ENCODE data around the gene TSPYL6. TPM values are rescaled to one million over a fixed set of nuclear protein-coding genes. Genes with fewer than 3 reads are reported as not detected.
"Not testable (repeated sequence)": the region's sequence is repeated elsewhere in the genome, so short reads cannot be mapped to it uniquely, and the experiment has no call there.

The TSPYL6 gene
- total RNA-seq, 2 donors from 2014 or later, result not detected

DNA sequence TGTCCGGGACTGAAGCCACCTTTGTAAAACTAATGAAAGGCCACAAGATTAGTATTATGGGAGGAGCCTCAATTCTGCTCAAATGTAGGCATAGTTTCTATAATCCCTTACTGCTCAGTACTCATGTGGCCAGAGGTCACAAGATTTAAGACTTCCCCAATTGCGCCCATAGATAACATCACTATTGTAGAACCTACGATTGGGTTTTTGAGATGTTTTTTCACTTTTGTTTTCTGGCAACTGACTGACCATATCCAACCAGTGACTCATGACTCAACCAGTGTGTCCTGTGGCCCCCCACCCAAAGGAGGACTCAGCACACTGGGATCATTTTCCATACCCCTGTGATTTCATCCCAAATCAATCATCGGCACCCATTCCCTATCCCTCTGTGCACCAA, 15.2 kb upstream of the TSPYL6 start:
- Mint-ChIP-seq H3K27me3 (no peaks in the 10 kb centered on the region), H3K9me3 (no peaks in the 10 kb centered on the region), H3K36me3 (no peaks in the 10 kb centered on the region), H3K4me1 (ENCODE audit: low read depth in 2 of 2) (no peaks in the 10 kb centered on the region), H3K4me3 (no peak overlapping the region), H3K27ac (no peak overlapping the region)
- DNase-seq (ENCODE audit: low spot score) (no peak), ATAC-seq (no peak)

DNA sequence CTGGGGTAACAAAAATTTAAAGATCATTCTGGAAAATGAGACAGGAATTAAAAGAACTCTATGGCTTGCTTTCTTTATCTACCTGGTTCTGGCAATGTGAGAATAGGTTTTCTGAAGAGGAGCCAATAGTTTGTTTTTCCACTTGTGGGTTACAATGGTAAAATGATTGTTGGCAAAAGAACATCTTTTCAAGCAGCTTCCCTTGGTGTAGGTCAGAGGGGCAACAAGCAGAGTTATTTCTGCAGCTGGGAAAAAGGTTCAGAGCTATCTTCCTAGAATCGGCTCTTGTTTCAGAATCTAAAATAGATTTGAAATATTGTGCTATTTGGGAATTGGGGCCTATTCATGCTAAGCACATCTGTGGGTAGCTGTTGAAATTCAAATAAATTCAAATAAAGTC, 11.5 kb upstream of the TSPYL6 start:
- H3K27me3 Mint-ChIP-seq, result no peaks in the 10 kb centered on the region
- H3K27ac Mint-ChIP-seq, result no peak overlapping the region
- no peak for ATAC-seq
- H3K36me3 Mint-ChIP-seq, result no peaks in the 10 kb centered on the region
- no peaks in the 10 kb centered on the region for H3K9me3 Mint-ChIP-seq
- no peak overlapping the region for H3K4me3 Mint-ChIP-seq
- no peak for DNase-seq (ENCODE audit: low spot score)
- no peaks in the 10 kb centered on the region for H3K4me1 Mint-ChIP-seq (ENCODE audit: low read depth in 2 of 2)

DNA sequence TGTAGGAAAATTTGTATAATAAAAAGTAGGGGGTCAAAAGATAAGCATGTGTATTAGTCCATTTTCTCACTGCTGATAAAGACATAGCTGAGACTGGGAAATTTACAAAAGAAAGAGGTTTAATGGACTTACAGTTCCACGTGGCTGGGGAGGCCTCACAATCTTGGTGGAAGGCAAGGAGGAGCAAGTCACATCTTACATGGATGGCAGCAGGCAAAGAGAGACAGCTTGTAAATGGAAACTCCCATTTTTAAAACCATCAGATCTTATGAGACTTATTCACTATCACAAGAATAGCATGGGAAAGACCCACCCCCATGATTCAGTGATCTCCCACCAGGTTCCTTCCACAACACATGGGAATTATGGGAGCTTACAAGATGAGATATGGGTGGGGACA, 9.1 kb upstream of the TSPYL6 start:
- H3K4me1 Mint-ChIP-seq (ENCODE audit: low read depth in 2 of 2); ATAC-seq; H3K9me3 Mint-ChIP-seq; H3K27ac Mint-ChIP-seq; H3K27me3 Mint-ChIP-seq; H3K4me3 Mint-ChIP-seq; H3K36me3 Mint-ChIP-seq; DNase-seq (ENCODE audit: low spot score): not testable (repeated sequence)

DNA sequence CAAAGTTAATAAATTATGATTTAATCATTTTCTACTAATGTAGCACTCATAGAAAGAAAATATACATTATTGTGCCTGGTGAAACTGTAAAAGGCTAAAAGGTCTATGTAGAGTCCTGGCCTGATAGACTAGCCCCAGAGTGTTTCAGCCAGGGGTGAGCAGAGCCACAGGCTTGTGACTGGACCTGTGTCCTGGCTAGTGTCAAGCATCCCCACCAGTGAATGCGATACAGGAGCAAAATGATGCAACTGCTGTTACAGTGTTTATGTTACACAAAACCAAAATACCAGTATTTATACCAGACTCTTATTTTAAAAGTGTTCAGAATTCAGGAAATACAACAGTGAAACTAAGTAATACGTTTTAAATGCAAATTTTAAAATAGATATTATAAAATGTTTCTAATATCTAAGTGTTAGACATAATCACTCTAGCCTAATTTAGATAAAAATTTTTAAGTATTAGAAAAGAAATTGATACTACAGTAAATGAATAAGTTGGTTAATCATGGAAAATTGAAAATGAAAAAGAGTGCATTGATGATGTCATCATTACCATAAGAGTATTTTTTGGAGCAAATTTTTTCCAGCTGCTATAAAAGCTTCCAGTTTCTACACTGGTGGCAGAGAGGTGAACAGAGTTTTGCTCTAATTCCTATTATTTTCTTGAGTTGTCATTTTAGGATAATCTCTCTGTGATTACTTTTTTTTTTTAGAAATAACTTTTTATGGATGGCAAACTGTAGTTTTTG, 6.2 kb upstream of the TSPYL6 start:
- Mint-ChIP-seq H3K4me1 (ENCODE audit: low read depth in 2 of 2) (no peaks in the 10 kb centered on the region), H3K27ac (no peak overlapping the region), H3K9me3 (no peaks in the 10 kb centered on the region), H3K36me3 (no peaks in the 10 kb centered on the region), H3K4me3 (no peak overlapping the region), H3K27me3 (no peaks in the 10 kb centered on the region)
- DNase-seq (ENCODE audit: low spot score) (no peak), ATAC-seq (no peak)

DNA sequence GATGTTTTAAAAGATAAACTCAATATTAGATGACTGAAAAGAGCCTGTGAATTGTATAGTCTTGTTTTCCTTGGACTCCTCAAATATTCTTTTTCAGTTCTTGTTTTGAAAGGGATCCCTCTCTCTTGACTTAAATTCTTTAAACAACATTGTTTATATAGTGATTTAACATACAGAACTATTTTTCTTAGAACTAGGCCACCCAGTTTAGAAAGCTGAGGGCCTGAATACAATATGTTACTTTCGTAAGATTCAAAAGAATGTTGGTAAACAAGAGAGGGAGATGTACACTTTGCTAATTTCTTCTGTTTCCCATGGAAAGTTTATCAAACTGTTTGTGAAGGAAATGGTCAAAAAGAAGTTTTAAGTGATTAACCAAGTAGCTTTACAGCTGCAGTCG, 5.5 kb upstream of the TSPYL6 start:
- no peak overlapping the region for H3K27ac Mint-ChIP-seq
- ATAC-seq (no peak), DNase-seq (ENCODE audit: low spot score) (no peak)
- H3K4me1 Mint-ChIP-seq (ENCODE audit: low read depth in 2 of 2), result no peaks in the 10 kb centered on the region
- H3K27me3 Mint-ChIP-seq, result no peaks in the 10 kb centered on the region
- no peaks in the 10 kb centered on the region for H3K36me3 Mint-ChIP-seq
- no peaks in the 10 kb centered on the region for H3K9me3 Mint-ChIP-seq
- H3K4me3 Mint-ChIP-seq, result no peak overlapping the region

DNA sequence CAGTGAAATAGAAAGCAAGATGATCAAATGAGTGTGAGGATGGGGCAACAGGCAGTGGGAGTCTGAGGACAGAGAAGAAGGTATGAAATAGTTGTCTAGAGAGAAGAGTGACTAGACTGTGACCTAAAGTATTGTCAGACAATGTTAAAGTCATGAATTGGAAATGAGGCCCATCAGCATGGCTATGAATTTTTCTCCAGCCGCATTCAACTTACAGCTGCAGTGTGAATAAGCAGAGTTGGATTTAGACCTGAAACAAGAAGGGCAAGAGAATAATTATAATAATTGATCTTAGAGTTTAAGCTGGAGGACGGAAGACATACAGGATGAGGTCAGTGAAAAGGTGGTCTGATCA, 4.2 kb upstream of the TSPYL6 start:
- H3K4me3 Mint-ChIP-seq, result no peak overlapping the region
- no peaks in the 10 kb centered on the region for H3K9me3 Mint-ChIP-seq
- H3K36me3 Mint-ChIP-seq, result no peaks in the 10 kb centered on the region
- no peak overlapping the region for H3K27ac Mint-ChIP-seq
- no peaks in the 10 kb centered on the region for H3K27me3 Mint-ChIP-seq
- H3K4me1 Mint-ChIP-seq (ENCODE audit: low read depth in 2 of 2), result no peaks in the 10 kb centered on the region
- DNase-seq (ENCODE audit: low spot score), result no peak
- peak in 1 of 2 donors; percentile 60 for ATAC-seq

DNA sequence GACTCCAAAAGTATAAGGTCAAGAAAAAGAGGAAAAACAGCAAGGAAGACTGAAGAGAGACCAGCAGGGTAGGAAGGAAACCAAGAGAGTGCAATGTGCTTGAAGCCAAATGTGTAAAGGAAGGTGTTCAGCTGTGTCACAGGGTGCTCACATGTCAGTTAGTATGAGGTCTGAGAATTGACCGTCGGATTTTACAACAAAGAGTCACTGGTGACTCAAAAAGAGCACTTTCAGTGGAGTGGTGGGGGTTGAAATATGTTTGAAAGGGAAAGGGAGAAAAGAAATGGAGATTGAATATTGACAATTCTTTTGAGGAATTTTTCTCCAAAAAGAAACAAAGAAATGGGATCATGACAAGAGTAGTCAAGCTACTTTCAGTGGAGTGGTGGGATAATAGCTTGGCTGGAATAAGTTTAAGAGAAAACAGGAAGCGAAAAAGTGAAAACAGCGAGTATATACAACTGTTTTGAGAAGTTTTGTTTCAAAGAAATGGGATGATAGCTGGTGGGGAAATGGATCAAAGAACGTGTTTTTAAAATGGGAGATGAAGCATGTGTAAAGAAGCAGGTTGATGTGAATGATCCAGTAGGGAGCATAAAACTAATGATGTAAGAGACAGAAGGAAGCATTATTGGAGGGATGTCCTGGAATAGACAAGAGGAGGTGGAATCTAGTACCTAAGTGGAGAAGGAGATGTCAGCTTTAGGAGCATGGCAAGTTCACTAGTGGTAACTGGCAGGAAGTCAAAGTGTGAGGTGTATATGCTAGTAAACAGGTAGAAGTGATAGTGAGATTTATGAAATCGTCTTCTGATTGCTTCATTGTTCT, 3.6 kb upstream of the TSPYL6 start:
- no peak overlapping the region for H3K27ac Mint-ChIP-seq
- H3K4me1 Mint-ChIP-seq (ENCODE audit: low read depth in 2 of 2), result no peaks in the 10 kb centered on the region
- no peak for ATAC-seq
- H3K9me3 Mint-ChIP-seq, result no peaks in the 10 kb centered on the region
- H3K27me3 Mint-ChIP-seq, result no peaks in the 10 kb centered on the region
- H3K36me3 Mint-ChIP-seq, result no peaks in the 10 kb centered on the region
- H3K4me3 Mint-ChIP-seq, result no peak overlapping the region
- no peak for DNase-seq (ENCODE audit: low spot score)

DNA sequence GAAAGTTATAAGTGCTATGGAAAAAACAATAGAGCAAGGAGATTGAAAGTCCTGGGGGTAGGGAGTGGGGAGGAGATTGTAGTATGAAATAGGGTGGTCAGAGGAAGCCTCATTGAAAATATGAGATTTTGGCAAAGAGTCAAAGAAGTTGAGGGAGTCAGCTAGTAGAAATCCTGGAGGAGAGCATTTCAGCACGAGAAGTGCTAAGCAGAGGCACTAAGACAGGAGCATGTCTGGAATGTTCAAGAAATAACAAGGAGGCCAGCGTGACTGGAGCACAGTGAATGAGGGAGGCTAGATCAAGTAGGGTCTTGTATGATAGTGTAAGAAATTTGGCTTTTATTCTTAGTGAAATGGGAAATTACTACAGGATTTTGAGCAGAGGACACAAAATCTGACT, 2.1 kb upstream of the TSPYL6 start:
- ATAC-seq (no peak), DNase-seq (ENCODE audit: low spot score) (no peak)
- no peaks in the 10 kb centered on the region for H3K4me1 Mint-ChIP-seq (ENCODE audit: low read depth in 2 of 2)
- no peak overlapping the region for H3K4me3 Mint-ChIP-seq
- no peaks in the 10 kb centered on the region for H3K36me3 Mint-ChIP-seq
- no peaks in the 10 kb centered on the region for H3K27me3 Mint-ChIP-seq
- H3K9me3 Mint-ChIP-seq, result no peaks in the 10 kb centered on the region
- H3K27ac Mint-ChIP-seq, result no peak overlapping the region

DNA sequence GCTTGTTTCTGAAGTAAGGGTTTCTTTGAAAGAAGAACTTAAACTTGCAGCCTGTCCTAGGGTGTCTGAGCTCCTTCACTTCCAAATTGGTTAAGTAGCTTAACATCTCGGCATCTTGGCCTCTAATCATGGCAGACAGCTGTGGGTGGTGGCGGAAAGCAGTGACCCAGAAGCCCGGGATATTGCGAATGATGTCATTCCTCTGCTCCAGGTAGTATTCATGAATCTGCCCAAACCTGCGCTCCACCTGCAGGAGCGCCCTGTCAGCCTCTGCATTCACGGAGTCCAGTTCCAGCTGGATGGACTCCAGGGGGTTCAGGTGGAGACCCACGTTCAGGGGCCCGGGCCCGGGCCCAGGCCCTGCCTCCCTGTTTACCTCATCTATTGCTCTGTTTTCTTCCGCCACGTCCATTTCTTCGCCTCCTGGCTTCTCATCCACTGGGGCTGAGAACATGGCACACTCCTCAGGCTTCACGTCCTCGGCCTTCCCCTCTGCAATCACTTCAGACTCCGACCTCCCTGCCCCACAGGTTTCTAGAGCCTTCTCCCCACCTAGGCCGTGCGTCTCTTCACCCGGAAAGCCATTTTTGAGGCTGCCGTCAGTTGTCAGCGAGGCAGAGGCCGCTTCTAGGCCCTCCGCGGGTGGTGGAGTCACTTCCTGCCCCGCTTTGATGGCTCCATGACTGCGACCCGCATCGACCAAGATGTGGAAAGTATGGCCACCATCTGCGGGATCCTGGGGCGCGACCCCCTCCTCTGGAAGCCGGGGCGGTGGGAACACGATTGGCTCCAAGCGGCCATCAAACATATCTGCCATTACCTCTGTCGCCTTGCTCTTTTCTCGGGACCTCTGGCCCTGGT, 569 bp downstream of the TSPYL6 start:
- Mint-ChIP-seq H3K27ac (no peak overlapping the region), H3K36me3 (no peaks in the 10 kb centered on the region), H3K27me3 (no peaks in the 10 kb centered on the region), H3K4me1 (ENCODE audit: low read depth in 2 of 2) (no peaks in the 10 kb centered on the region), H3K9me3 (no peaks in the 10 kb centered on the region), H3K4me3 (no peak overlapping the region)
- no peak for DNase-seq (ENCODE audit: low spot score)
- ATAC-seq, result no peak

DNA sequence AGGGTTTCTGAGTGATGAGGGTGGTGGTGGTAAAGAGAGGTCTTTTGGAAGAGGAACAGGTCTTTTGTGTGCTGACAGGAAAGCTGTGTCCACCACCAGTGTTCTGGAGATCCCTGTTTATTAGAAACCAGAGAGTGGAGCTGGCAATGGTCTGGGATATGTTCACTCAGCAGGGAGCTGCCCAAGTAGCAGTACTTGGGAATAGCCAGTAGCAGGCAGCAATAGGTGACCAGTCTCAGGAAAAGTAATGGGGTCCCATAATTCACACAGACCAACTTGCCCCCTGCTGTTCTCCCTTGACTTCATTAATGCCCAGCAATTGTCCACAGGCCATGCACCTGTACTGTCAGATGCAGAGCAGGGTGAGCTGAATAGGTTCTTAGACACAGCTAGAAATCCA, 1.8 kb downstream of the TSPYL6 start:
- Mint-ChIP-seq H3K36me3 (no peaks in the 10 kb centered on the region), H3K27ac (no peak overlapping the region), H3K4me1 (ENCODE audit: low read depth in 2 of 2) (no peaks in the 10 kb centered on the region), H3K4me3 (no peak overlapping the region), H3K27me3 (no peaks in the 10 kb centered on the region), H3K9me3 (no peaks in the 10 kb centered on the region)
- ATAC-seq (no peak), DNase-seq (ENCODE audit: low spot score) (no peak)

DNA sequence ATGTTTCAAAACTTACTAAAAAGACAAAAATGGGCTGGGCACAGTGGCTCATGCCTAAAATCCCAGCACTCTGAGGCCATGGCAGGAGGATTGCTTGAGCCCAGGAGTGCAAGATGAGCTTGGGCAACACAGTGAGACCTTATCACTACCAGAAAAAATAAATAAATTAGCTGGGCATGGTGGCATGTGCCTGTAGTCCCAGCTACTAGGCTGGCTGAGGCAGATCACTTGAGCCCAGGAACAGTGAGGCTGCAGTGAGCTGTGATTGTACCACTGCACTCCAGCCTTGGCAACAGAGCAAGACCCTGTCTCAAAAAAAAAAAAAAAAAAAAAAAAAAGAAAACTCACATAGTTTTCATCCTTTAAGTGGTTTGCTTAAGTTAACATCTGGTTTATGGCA, 6.4 kb downstream of the TSPYL6 start:
- no peak for DNase-seq (ENCODE audit: low spot score)
- H3K4me1 Mint-ChIP-seq (ENCODE audit: low read depth in 2 of 2), result no peaks in the 10 kb centered on the region
- H3K27me3 Mint-ChIP-seq, result no peaks in the 10 kb centered on the region
- ATAC-seq, result no peak
- no peak overlapping the region for H3K4me3 Mint-ChIP-seq
- H3K27ac Mint-ChIP-seq, result no peak overlapping the region
- H3K36me3 Mint-ChIP-seq, result no peaks in the 10 kb centered on the region
- H3K9me3 Mint-ChIP-seq, result peaks cover 2% of the 10 kb centered on the region

DNA sequence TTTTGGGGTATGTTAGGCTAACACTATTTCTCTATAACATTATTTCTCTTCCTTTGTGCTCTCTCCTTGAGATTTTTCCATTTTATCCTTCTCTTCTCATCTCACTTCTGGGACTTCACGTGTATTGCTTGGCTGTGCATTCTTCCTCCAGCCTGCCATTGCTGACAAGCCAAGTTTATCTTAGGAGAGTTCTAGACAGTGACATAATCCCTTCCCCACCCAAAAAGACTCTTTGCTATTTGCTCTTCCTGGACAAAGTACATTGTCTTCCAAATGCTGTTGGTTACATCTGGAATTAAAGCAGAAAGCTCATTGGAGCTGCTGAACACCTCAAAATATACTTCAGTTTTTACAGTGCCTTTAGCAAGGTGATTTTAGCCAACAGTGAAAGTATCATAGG, 8.9 kb downstream of the TSPYL6 start:
- ATAC-seq (no peak), DNase-seq (ENCODE audit: low spot score) (no peak)
- Mint-ChIP-seq H3K4me3 (no peak overlapping the region), H3K27me3 (no peaks in the 10 kb centered on the region), H3K27ac (no peak overlapping the region), H3K36me3 (no peaks in the 10 kb centered on the region), H3K9me3 (peaks cover 2% of the 10 kb centered on the region), H3K4me1 (ENCODE audit: low read depth in 2 of 2) (no peaks in the 10 kb centered on the region)

DNA sequence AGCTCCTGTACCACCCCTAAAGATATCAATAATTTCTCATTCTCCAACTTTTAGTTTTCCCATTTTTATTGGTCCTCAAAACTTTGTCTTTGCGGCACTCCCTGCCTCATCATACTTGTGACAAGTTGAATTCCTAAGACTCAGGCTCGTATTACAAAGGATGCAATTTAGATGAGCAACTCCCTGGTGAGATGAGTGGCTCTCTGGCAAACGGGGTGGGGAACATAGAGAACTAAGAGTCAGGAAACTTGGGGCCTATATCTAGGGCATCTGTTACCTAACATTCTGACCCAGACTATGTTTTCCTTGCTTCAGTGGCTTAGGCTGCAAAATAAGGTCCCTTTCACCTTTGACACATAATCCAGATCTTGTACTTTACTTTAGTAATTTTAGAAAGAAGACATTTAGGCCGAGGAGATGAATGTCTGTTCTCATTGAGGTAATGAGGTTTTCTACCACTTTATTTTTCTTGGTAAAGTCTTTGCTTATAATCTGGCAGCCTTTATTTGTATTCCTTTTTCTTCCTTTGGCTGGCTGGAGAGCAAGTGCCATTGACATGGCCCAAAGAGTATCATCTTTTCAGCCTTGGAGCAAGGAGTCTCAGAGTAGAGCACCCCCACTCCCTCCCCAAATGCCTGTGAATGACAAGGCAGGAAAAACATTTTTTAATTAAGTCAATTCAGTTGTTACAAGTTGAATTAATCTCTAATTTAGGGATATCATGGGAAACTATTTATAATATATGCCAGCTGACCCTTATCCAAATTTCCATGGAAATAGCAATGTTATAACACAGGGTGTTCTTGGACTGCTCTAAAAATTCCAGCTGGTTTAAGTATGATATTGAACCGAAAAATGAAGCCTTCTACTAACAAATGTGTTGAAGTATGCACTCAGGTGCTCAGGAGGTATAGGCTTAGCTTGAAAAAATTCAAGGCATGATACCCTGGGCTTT, 15.2 kb downstream of the TSPYL6 start:
- DNase-seq (ENCODE audit: low spot score), result no peak
- Mint-ChIP-seq H3K27ac (no peak overlapping the region), H3K4me3 (no peak overlapping the region), H3K4me1 (ENCODE audit: low read depth in 2 of 2) (no peaks in the 10 kb centered on the region), H3K27me3 (no peaks in the 10 kb centered on the region), H3K36me3 (peaks cover 4% of the 10 kb centered on the region), H3K9me3 (peaks cover 2% of the 10 kb centered on the region)
- ATAC-seq, result no peak
